K562 treated with DMSO at 1 percent for 48 hours (cell line): ENCODE measurements around the gene RHBG. TPM values are rescaled to one million over a fixed set of nuclear protein-coding genes. Genes with fewer than 3 reads are reported as not detected.

Source experiments
- total RNA-seq: library from RNA; unstranded; fragments of 300-600 nt; gene quantifications from 2 replicates; pipeline ENCODE4 v1.2.3, GENCODE V29; 2022; ENCODE audit warnings: low replicate concordance; ENCODE audit errors: extremely low read depth

RHBG gene, protein sequence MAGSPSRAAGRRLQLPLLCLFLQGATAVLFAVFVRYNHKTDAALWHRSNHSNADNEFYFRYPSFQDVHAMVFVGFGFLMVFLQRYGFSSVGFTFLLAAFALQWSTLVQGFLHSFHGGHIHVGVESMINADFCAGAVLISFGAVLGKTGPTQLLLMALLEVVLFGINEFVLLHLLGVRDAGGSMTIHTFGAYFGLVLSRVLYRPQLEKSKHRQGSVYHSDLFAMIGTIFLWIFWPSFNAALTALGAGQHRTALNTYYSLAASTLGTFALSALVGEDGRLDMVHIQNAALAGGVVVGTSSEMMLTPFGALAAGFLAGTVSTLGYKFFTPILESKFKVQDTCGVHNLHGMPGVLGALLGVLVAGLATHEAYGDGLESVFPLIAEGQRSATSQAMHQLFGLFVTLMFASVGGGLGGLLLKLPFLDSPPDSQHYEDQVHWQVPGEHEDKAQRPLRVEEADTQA
- total RNA-seq, result not detected in 2 replicates

DNA sequence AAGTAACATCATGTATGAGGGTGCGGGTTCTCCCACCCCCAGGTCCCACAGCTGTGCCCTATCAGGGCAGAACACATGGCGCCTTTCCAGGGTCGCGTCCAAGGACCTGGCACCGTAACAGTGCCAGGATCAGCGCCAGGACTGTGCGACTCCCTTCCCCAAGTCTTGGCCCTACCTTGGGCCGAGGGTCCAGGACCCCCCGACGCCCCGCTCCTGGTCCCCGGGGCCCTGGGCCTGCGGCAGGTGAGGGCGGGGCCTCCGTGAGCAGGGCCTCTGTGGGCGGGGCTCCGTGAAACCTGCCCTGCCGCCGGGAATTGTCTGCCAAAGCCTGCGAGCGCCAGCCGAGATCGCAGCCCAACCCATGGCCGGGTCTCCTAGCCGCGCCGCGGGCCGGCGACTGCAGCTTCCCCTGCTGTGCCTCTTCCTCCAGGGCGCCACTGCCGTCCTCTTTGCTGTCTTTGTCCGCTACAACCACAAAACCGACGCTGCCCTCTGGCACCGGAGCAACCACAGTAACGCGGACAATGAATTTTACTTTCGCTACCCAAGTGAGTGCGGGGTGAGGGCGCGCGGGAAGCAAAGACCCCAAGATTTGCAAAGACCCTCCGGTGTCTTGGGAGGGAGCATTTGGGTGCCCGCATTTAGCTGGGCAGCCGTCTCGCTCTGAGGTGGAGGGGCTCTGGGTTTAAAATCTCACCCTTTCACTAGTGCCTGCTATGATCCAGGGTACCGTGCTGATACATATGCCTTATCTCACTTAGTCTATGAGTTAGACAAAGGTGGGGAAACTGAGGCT lies at the start of gene RHBG:
Gene RHBG (plus strand): TSS at position 323 of the 796 bp plus-strand sequence. CDS start 39 bp downstream, at position 362.

DNA sequence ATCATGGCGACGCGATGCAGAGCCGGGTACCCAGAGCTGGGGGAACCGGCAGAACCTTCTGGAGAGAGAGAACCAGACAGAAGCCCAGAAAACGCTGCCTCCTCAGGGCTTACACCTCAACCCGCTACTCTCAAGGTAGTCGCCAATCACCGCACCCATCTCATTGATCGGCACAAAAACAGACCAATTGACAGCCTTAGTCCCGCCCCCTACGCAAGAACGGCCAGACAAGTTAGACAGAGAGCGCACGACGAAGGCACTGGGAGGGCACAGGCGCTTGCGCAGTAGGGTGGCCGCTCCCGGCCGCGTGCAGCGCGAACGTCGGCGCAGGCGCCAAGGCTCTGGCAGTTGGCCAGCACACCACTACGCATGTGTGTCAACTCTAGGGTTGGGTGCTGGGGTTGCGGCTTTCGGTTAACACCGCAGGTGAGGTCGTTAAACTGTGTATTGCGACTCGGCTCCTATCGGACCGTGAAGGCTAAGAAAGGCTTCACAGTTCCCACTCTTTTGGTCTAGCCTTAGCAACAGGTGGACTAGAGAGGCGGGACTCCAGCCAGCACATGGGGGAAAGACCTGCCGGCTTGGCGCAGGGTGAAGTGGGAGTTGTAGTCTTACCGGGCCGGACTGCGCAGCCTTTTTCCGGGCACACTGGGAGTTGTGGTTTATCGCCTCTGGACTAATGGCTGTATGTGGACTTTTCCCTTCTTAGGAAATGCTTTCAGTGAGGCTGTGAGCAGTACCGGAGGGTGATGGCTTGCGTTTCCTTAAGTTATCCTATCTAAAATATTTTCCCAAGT lies 30.6 kb upstream of the RHBG start, which contains the start of the genes CCT3 and TSACC:
Gene CCT3 (minus strand): TSS at position 113 of the 797 bp plus-strand sequence. CDS start 108 bp downstream, at position 5.
Gene TSACC (plus strand): TSS at position 347 of the 797 bp plus-strand sequence. CDS start 1,232 bp downstream, outside the sequence.

Other genes with a start within 250 kb of the RHBG start
- gene SEMA4A, start 215.6 kb upstream of the RHBG start, total RNA-seq, result not detected in 2 replicates
- not detected in 2 replicates for gene SLC25A44, start 175.1 kb upstream of the RHBG start, total RNA-seq
- not detected in 2 replicates for gene PMF1, start 156.2 kb upstream of the RHBG start, total RNA-seq
- gene BGLAP, start 127.0 kb upstream of the RHBG start, total RNA-seq, result not detected in 2 replicates
- not detected in 2 replicates for gene PAQR6, start 121.2 kb upstream of the RHBG start, total RNA-seq
- gene SMG5, start 86.4 kb upstream of the RHBG start, total RNA-seq, result not detected in 2 replicates
- not detected in 2 replicates for gene TMEM79, start 84.9 kb upstream of the RHBG start, total RNA-seq
- not detected in 2 replicates for gene GLMP, start 73.5 kb upstream of the RHBG start, total RNA-seq
- not detected in 2 replicates for gene VHLL, start 69.9 kb upstream of the RHBG start, total RNA-seq
- 1,364 TPM in 1 of 2 replicates, not detected in the other for gene CCT3, start 30.9 kb upstream of the RHBG start, total RNA-seq
- gene TSACC, start 30.7 kb upstream of the RHBG start, total RNA-seq, result not detected in 2 replicates
- not detected in 2 replicates for gene MEF2D, start 131.6 kb downstream of the RHBG start, total RNA-seq
- gene IQGAP3, start 203.4 kb downstream of the RHBG start, total RNA-seq, result not detected in 2 replicates
- gene TTC24, start 210.5 kb downstream of the RHBG start, total RNA-seq, result not detected in 2 replicates
- gene NAXE, start 222.6 kb downstream of the RHBG start, total RNA-seq, result not detected in 2 replicates
- not detected in 2 replicates for gene GPATCH4, start 232.3 kb downstream of the RHBG start, total RNA-seq